Measurements from ENCODE around the gene SPATS2.

SPATS2 gene

DNA sequence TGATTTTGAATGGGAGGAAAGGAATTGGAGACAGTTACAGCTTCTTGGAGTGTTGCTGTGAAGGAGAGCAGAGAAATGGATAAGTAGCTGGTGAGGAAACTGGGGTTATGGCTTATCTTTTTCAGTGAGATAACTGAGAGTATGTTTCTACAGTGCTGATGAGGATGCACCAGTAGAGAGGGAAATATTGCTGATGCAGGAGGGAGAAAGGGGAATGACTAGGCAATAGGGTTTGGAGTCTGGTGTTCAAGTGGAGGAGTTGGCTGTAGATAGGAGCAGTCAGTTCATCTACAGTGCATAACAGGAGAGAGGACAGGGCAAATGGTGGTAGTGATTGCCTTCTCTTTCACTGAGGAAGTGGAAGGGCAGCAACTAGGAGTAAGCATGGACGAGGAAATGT, 33.0 kb downstream of the SPATS2 start:
- H3K27ac ChIP-seq (ENCODE audit: low read depth, low read length), result no peak overlapping the region
- H4K20me1 ChIP-seq (ENCODE audit: control insufficient read depth, insufficient read depth, low read depth, low read length), result 0 out of 2 replicates have a peak, but pooled peaks cover 4% of the 10 kb centered on the region
- no peak overlapping the region for H3K4me3 ChIP-seq (ENCODE audit: low read length)
- no peaks in the 10 kb centered on the region for H3K4me1 ChIP-seq (ENCODE audit: control insufficient read depth, low read length)
- TF ChIP-seq EZH2phosphoT487 (IDR thresholded peaks at IDR 0.05; ENCODE audit: borderline replicate concordance, low read length), result no peak
- TF ChIP-seq, protein P1, sequence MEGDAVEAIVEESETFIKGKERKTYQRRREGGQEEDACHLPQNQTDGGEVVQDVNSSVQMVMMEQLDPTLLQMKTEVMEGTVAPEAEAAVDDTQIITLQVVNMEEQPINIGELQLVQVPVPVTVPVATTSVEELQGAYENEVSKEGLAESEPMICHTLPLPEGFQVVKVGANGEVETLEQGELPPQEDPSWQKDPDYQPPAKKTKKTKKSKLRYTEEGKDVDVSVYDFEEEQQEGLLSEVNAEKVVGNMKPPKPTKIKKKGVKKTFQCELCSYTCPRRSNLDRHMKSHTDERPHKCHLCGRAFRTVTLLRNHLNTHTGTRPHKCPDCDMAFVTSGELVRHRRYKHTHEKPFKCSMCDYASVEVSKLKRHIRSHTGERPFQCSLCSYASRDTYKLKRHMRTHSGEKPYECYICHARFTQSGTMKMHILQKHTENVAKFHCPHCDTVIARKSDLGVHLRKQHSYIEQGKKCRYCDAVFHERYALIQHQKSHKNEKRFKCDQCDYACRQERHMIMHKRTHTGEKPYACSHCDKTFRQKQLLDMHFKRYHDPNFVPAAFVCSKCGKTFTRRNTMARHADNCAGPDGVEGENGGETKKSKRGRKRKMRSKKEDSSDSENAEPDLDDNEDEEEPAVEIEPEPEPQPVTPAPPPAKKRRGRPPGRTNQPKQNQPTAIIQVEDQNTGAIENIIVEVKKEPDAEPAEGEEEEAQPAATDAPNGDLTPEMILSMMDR (IDR thresholded peaks at IDR 0.05; ENCODE audit: low read depth, low read length, poor library complexity, severe bottlenecking), result no peak
- no peak overlapping the region for H3K4me2 ChIP-seq (ENCODE audit: low read length)
- no peaks in the 10 kb centered on the region for H3K9me2 ChIP-seq (replicated peaks; ENCODE audit: control insufficient read depth, low read length)
- H3K79me2 ChIP-seq (ENCODE audit: control insufficient read depth, low read length), result peaks cover 61% of the 10 kb centered on the region
- H3F3A ChIP-seq (ENCODE audit: control insufficient read depth, insufficient read depth), result no peaks in the 10 kb centered on the region
- H3K9me3 ChIP-seq (ENCODE audit: control insufficient read depth, insufficient read depth, low read length), result no peaks in the 10 kb centered on the region
- H3K36me3 ChIP-seq (ENCODE audit: control insufficient read depth, low read length), result peaks cover 3% of the 10 kb centered on the region; the same call in 1 of the 2 replicates
- H3K27me3 ChIP-seq (ENCODE audit: control insufficient read depth, low read length), result no peaks in the 10 kb centered on the region

DNA sequence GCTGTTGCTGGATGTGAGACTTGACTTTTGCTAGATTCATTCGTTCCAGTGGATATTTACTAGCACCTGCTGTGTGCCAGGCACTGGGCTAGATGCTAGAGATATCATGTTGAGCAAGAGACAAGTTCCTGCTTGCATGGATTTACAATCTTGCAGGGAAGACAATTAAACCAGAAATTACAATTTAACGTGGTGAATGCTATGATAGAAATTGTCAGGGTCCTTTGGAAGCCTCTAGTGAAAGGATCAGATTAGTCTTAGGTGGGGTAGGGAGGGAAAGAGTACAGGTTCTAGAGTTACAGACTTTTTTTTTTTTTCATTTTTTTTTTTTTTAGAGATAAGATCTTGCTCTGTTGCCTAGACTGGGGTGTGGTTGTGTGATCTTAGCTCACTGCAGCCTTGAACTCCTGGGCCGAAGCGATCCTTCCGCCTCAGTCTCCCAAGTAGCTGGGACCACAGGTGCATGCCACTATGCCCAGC, 36.7 kb downstream of the SPATS2 start:
- Histone ChIP-seq H3K9me3 (ENCODE audit: control insufficient read depth, insufficient read depth, low read length) (no peaks in the 10 kb centered on the region), H3F3A (ENCODE audit: control insufficient read depth, insufficient read depth) (no peaks in the 10 kb centered on the region), H3K36me3 (ENCODE audit: control insufficient read depth, low read length) (no peaks in the 10 kb centered on the region), H3K27me3 (ENCODE audit: control insufficient read depth, low read length) (no peaks in the 10 kb centered on the region), H3K4me1 (ENCODE audit: control insufficient read depth, low read length) (no peaks in the 10 kb centered on the region), H4K20me1 (ENCODE audit: control insufficient read depth, insufficient read depth, low read depth, low read length) (no peaks in the 10 kb centered on the region), H3K9me2 (replicated peaks; ENCODE audit: control insufficient read depth, low read length) (no peaks in the 10 kb centered on the region), H3K27ac (ENCODE audit: low read depth, low read length) (no peak overlapping the region), H3K79me2 (ENCODE audit: control insufficient read depth, low read length) (peaks cover 38% of the 10 kb centered on the region), H3K4me2 (ENCODE audit: low read length) (no peak overlapping the region), H3K4me3 (ENCODE audit: low read length) (no peak overlapping the region)
- TF ChIP-seq, protein P1 (IDR thresholded peaks at IDR 0.05; ENCODE audit: low read depth, low read length, poor library complexity, severe bottlenecking), result no peak
- TF ChIP-seq EZH2phosphoT487 (IDR thresholded peaks at IDR 0.05; ENCODE audit: borderline replicate concordance, low read length), result no peak

DNA sequence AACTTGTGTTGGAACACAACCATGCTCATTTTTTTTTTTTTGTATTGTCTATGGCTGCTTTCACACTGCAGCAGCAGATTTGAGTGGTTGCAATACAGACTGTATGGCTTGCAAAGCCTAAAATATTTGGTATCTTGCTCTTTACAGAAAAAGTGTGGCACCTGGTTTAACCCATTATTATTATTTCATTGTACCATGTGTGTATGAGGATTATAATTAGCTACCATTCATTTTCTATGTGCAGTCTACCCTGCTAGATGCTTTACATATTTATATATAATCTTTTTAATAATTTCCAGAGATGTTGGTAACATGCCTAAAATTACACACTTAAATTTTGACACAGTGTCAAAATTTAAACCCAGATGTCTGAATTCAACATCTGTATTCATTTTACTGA, 37.7 kb downstream of the SPATS2 start:
- no peak overlapping the region for H3K27ac ChIP-seq (ENCODE audit: low read depth, low read length)
- H3K9me3 ChIP-seq (ENCODE audit: control insufficient read depth, insufficient read depth, low read length), result no peaks in the 10 kb centered on the region
- H3K79me2 ChIP-seq (ENCODE audit: control insufficient read depth, low read length), result peaks cover 35% of the 10 kb centered on the region
- TF ChIP-seq EZH2phosphoT487 (IDR thresholded peaks at IDR 0.05; ENCODE audit: borderline replicate concordance, low read length), result no peak
- TF ChIP-seq, protein P1 (IDR thresholded peaks at IDR 0.05; ENCODE audit: low read depth, low read length, poor library complexity, severe bottlenecking), result no peak
- no peaks in the 10 kb centered on the region for H3F3A ChIP-seq (ENCODE audit: control insufficient read depth, insufficient read depth)
- H3K4me3 ChIP-seq (ENCODE audit: low read length), result no peak overlapping the region
- H4K20me1 ChIP-seq (ENCODE audit: control insufficient read depth, insufficient read depth, low read depth, low read length), result no peaks in the 10 kb centered on the region
- H3K27me3 ChIP-seq (ENCODE audit: control insufficient read depth, low read length), result no peaks in the 10 kb centered on the region
- H3K9me2 ChIP-seq (replicated peaks; ENCODE audit: control insufficient read depth, low read length), result no peaks in the 10 kb centered on the region
- no peaks in the 10 kb centered on the region for H3K36me3 ChIP-seq (ENCODE audit: control insufficient read depth, low read length)
- H3K4me2 ChIP-seq (ENCODE audit: low read length), result no peak overlapping the region
- no peaks in the 10 kb centered on the region for H3K4me1 ChIP-seq (ENCODE audit: control insufficient read depth, low read length)
